ENCODE measurements around the gene HNRNPM. TPM values are rescaled to one million over a fixed set of nuclear protein-coding genes. Genes with fewer than 3 reads are reported as not detected.
A peak's percentile ranks its signal among the peaks of the same experiment; 100 is the strongest.
"Not testable (repeated sequence)": the region's sequence is repeated elsewhere in the genome, so short reads cannot be mapped to it uniquely, and the experiment has no call there.

Gene HNRNPM
- total RNA-seq, 2 donors from 2014 or later: 117 to 155 TPM

GRCh38 chr19:8513687-8514504 lies 69.1 kb downstream of the HNRNPM start, which contains the start of gene ZNF414:
TSS of gene ZNF414 (minus strand) at chr19:8514167. CDS start at chr19:8514046, 121 bp downstream.
- H3K4me1 ChIP-seq (ENCODE audit: control insufficient read depth in 1 of 2, low read depth in 2 of 2): peaks cover 5 to 20% of the 10 kb centered on the region in 2 donors
- no peaks in the 10 kb centered on the region for H3K36me3 ChIP-seq
- TF ChIP-seq CTCF (IDR thresholded peaks at IDR 0.05): no peak
- DNase-seq (ENCODE audit: low spot score): peak; percentile 90
- peak within 1 kb of the TSS; percentile 94 for H3K4me3 ChIP-seq
- H3K27me3 ChIP-seq (replicated peaks; ENCODE audit: insufficient read depth): no peaks in the 10 kb centered on the region
- H3K9me3 ChIP-seq: no peaks in the 10 kb centered on the region
- peak; percentile 99 for ATAC-seq (ENCODE audit: insufficient number of reproducible peaks, low FRiP score, low read depth)
- H3K27ac ChIP-seq: peak within 1 kb of the TSS; percentile 96 to 97

GRCh38 chr19:8514505-8515009 lies 69.8 kb downstream of the HNRNPM start:
- Histone ChIP-seq H3K4me1 (ENCODE audit: control insufficient read depth in 1 of 2, low read depth in 2 of 2) (peaks cover 5 to 20% of the 10 kb centered on the region in 2 donors), H3K4me3 (peak overlapping the region; percentile 94), H3K27ac (peak overlapping the region; percentile 96 to 97)
- not testable (repeated sequence) for H3K27me3 ChIP-seq (replicated peaks; ENCODE audit: insufficient read depth); DNase-seq (ENCODE audit: low spot score); H3K36me3 ChIP-seq; H3K9me3 ChIP-seq; ATAC-seq (ENCODE audit: insufficient number of reproducible peaks, low FRiP score, low read depth)

DNA sequence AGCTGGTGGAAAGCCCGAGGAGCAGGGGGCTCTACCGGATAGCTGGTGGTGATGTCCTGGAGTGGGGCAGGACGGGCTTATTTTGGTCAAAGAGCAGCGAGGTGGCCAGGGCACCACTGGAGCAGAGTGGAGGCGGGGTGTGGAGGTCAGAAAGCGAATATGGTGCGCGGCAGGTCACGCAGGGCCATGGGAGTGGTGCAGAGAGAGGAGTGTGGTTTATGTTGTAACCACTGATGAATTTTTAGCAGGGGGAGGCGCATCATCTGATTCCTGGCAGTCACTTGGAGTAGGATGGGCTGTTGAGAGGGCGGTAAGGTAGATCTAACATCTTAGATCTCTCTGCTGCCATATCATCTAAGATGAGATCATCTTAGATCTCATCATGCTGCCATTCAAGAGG lies 70.5 kb downstream of the HNRNPM start:
- Histone ChIP-seq H3K27ac (no peak overlapping the region), H3K4me1 (ENCODE audit: control insufficient read depth in 1 of 2, low read depth in 2 of 2) (peaks cover 5 to 20% of the 10 kb centered on the region in 2 donors), H3K27me3 (replicated peaks; ENCODE audit: insufficient read depth) (no peaks in the 10 kb centered on the region), H3K9me3 (no peaks in the 10 kb centered on the region), H3K4me3 (no peak overlapping the region), H3K36me3 (no peaks in the 10 kb centered on the region)
- DNase-seq (ENCODE audit: low spot score) (no peak), ATAC-seq (ENCODE audit: insufficient number of reproducible peaks, low FRiP score, low read depth) (no peak)
- no peak for TF ChIP-seq CTCF (IDR thresholded peaks at IDR 0.05)

DNA sequence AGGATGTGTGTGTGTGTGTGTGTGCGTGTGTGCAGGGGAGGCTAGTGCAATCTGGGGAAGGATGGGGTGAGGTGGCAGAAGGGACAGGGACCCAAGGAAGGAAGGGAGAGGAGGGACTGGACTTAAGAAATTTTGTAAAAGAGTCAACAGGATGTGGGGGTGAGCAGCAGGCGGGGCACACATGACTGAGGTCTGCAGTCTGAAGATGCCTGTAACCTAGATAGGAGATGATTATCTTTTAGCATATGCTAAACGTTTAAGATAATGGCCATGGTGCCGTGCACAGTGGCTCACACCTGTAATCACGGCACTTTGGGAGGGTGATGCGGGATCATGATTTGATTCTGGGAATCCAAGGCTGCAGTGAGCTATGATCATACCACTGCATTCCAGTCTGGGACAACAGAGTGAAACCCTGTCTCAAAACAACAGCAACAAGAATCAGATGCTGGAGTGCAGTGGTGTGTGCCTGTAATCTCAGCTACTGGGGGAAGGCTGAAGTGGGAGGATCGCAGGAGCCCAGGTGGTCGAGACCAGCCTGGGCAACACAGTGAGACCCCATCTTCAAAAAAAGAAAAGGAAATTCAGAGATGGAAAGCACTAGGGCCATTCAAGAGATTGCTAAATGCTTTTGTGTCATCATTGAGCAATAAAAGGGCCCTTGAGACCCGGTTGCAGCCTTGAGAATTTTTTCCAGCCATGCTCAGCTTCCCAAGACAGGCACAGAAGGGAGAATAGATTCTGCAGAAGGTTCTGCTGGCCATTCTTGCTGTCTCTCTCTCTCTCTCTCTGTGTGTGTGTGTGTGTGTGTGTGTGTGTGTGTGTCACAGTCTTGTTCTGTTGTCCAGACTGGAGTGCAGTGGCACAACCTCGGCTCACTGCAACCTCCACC lies 73.0 kb downstream of the HNRNPM start:
- ATAC-seq (ENCODE audit: insufficient number of reproducible peaks, low FRiP score, low read depth) (no peak), DNase-seq (ENCODE audit: low spot score) (no peak)
- no peaks in the 10 kb centered on the region for H3K36me3 ChIP-seq
- no peaks in the 10 kb centered on the region for H3K27me3 ChIP-seq (replicated peaks; ENCODE audit: insufficient read depth)
- peaks cover 5 to 12% of the 10 kb centered on the region in 2 donors for H3K4me1 ChIP-seq (ENCODE audit: control insufficient read depth in 1 of 2, low read depth in 2 of 2)
- TF ChIP-seq CTCF (IDR thresholded peaks at IDR 0.05): no peak
- H3K27ac ChIP-seq: no peak overlapping the region
- H3K4me3 ChIP-seq: no peak overlapping the region
- no peaks in the 10 kb centered on the region for H3K9me3 ChIP-seq

GRCh38 chr19:8518536-8518935 lies 73.8 kb downstream of the HNRNPM start:
- ATAC-seq (ENCODE audit: insufficient number of reproducible peaks, low FRiP score, low read depth) (no peak), DNase-seq (ENCODE audit: low spot score) (no peak)
- H3K4me3 ChIP-seq: no peak overlapping the region
- H3K4me1 ChIP-seq (ENCODE audit: control insufficient read depth in 1 of 2, low read depth in 2 of 2): peaks cover 5% of the 10 kb centered on the region in 2 donors
- H3K27ac ChIP-seq: no peak overlapping the region
- H3K9me3 ChIP-seq: no peaks in the 10 kb centered on the region
- H3K36me3 ChIP-seq: no peaks in the 10 kb centered on the region
- H3K27me3 ChIP-seq (replicated peaks; ENCODE audit: insufficient read depth): no peaks in the 10 kb centered on the region
- no peak for TF ChIP-seq CTCF (IDR thresholded peaks at IDR 0.05)
